GM13976 (cell line): ENCODE data around the gene PELI3.
"Not testable (repeated sequence)": the region's sequence is repeated elsewhere in the genome, so short reads cannot be mapped to it uniquely, and the experiment has no call there.

Source experiments
- DNase-seq: peaks from one replicate; pipeline ENCODE4 v3.0.0; 2012; ENCODE audit warnings: low spot score
- in situ Hi-C: fragments of 300-500 bp; cut with MboI; formaldehyde crosslinking; loops from one replicate; pipeline ENCODE4 v1.12.0; 2022; ENCODE audit warnings: low sequenced_read_pairs, mixed read lengths, inconsistent platforms; ENCODE audit not compliant: unreplicated experiment
- TF ChIP-seq, protein P1 (sequence below): IDR thresholded peaks from 2 replicates; pipeline ENCODE4 v1.5.1; 2012; ENCODE audit warnings: borderline replicate concordance, mild to moderate bottlenecking; ENCODE audit not compliant: insufficient read depth; ENCODE audit errors: extremely low read depth, missing control alignments, control extremely low read depth

The PELI3 gene

GRCh38 chr11:66432597-66432996 is 34.1 kb upstream of the PELI3 start:
- DNase-seq: no peak
- TF ChIP-seq, protein P1, sequence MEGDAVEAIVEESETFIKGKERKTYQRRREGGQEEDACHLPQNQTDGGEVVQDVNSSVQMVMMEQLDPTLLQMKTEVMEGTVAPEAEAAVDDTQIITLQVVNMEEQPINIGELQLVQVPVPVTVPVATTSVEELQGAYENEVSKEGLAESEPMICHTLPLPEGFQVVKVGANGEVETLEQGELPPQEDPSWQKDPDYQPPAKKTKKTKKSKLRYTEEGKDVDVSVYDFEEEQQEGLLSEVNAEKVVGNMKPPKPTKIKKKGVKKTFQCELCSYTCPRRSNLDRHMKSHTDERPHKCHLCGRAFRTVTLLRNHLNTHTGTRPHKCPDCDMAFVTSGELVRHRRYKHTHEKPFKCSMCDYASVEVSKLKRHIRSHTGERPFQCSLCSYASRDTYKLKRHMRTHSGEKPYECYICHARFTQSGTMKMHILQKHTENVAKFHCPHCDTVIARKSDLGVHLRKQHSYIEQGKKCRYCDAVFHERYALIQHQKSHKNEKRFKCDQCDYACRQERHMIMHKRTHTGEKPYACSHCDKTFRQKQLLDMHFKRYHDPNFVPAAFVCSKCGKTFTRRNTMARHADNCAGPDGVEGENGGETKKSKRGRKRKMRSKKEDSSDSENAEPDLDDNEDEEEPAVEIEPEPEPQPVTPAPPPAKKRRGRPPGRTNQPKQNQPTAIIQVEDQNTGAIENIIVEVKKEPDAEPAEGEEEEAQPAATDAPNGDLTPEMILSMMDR: no peak
- in situ Hi-C loops: no loop called here

DNA sequence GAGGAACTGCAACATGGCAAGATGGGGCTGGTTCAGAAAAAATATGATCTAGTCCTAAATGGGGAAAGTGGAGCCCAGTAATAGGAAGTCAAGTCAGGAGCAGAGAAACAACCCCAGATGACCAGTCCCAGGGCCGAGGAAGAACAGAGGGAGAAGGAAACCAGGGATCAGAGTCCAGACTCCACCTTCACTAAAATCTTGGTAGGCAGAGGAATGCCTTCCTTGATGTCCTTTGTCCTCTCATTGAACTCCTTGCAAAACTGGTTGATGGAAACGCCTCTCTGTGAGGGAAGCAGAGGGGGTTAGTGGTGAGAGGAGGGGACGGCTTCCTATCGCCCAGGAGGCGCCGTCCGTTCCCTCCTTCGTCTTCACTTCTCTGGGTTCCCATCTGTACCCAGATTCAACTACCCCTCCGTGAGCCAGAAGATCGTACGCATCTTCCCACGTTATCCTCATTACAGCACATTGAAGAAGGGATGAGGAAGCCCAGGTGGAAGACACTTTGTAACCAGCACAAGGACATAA is 28.7 kb upstream of the PELI3 start:
- no peak for DNase-seq
- TF ChIP-seq, protein P1: no peak
- in situ Hi-C loops: no loop called here

GRCh38 chr11:66438504-66439466 is 27.9 kb upstream of the PELI3 start, which contains the start of gene MRPL11:
TSS of gene MRPL11 (minus strand) at chr11:66438848. CDS start at chr11:66438754, 94 bp downstream.
- in situ Hi-C loops: no loop called here
- DNase-seq: peak; percentile 96
- TF ChIP-seq, protein P1: peak; percentile 91

- DNase-seq, in situ Hi-C loops: not testable (repeated sequence)
Observed at GRCh38 chr11:66440101-66440939, 26.4 kb upstream of the PELI3 start.

GRCh38 chr11:66440940-66441282 is 25.8 kb upstream of the PELI3 start:
- in situ Hi-C loops, DNase-seq: not testable (repeated sequence)

GRCh38 chr11:66443602-66444001 is 23.1 kb upstream of the PELI3 start:
- TF ChIP-seq, protein P1: no peak
- in situ Hi-C loops: no loop called here
- no peak for DNase-seq

- TF ChIP-seq, protein P1: no peak
- in situ Hi-C loops: no loop called here
- DNase-seq: no peak
Observed at GRCh38 chr11:66447012-66447411, 19.7 kb upstream of the PELI3 start.
